K562 (cell line): ENCODE results near the gene CHRNB1. TPM values are rescaled to one million over a fixed set of nuclear protein-coding genes. Genes with fewer than 3 reads are reported as not detected.

Source experiments
- BRF1 ChIP-seq: IDR thresholded peaks from 3 replicates; pipeline ENCODE4 v1.6.1; 2011; ENCODE audit warnings: borderline replicate concordance, mild to moderate bottlenecking; ENCODE audit not compliant: insufficient read length; ENCODE audit errors: extremely low read depth
- CEBPG ChIP-seq, 3 experiments: fragments of 200-800 bp in 1 of 3; sonication (Bioruptor generic) in 1 of 3; sonication (generic) in 1 of 3; formaldehyde crosslinking in 1 of 3; IDR thresholded peaks in 2 of 3; conservative IDR thresholded peaks in 1 of 3; 2 replicates each; pipeline versions ENCODE4 v1.6.1 to v1.8.0; 2016 to 2022; ENCODE audit warnings: missing compliant biosample characterization in 2 of 3, missing genetic modification characterization in 2 of 3, mild to moderate bottlenecking in 1 of 3, missing genetic modification reagents in 1 of 3
- DEAF1 ChIP-seq: fragments of 450-650 bp; formaldehyde crosslinking; IDR thresholded peaks from 2 replicates; pipeline ENCODE4 v1.4.0; 2020; ENCODE audit warnings: mild to moderate bottlenecking, moderate library complexity
- DIDO1 ChIP-seq: fragments of 450-650 bp; IDR thresholded peaks from 2 replicates; pipeline ENCODE4 v1.6.1; 2016; ENCODE audit warnings: low read depth, missing biosample characterization, missing genetic modification characterization
- FOSL1 ChIP-seq: fragments of 200-800 bp; sonication (Bioruptor generic); conservative IDR thresholded peaks from 2 replicates; pipeline ENCODE4 v1.6.1; 2016; ENCODE audit warnings: missing genetic modification characterization, missing compliant biosample characterization
- HIVEP1 ChIP-seq: fragments of 250-450 bp; sonication (Bioruptor Pico); IDR thresholded peaks from 2 replicates; pipeline ENCODE4 v1.4.0; 2020; ENCODE audit warnings: mild to moderate bottlenecking
- NKRF ChIP-seq: fragments of 450-650 bp; IDR thresholded peaks from 2 replicates; pipeline ENCODE4 v1.6.1; 2016; ENCODE audit warnings: borderline replicate concordance
- PHF21A ChIP-seq: fragments of 450-650 bp; IDR thresholded peaks from 2 replicates; pipeline ENCODE4 v1.6.1; 2017; ENCODE audit warnings: low read depth, borderline replicate concordance
- RREB1 ChIP-seq: fragments of 250-450 bp; sonication (Bioruptor Pico); IDR thresholded peaks from 2 replicates; pipeline ENCODE4 v1.4.0; 2020
- SNRNP70 ChIP-seq: fragments of 200-400 bp; formaldehyde crosslinking; optimal IDR thresholded peaks from 2 replicates; pipeline ENCODE3; 2017; ENCODE audit warnings: low read depth, low read length
- SREBF1 ChIP-seq: fragments of 150-350 bp; IDR thresholded peaks from 2 replicates; pipeline ENCODE4 v1.6.1; 2014; ENCODE audit warnings: antibody characterized with exemption, low read depth, low read length, borderline replicate concordance
- ZHX1 ChIP-seq: fragments of 150-350 bp; conservative IDR thresholded peaks from 2 replicates; pipeline ENCODE4 v1.6.1; 2014; ENCODE audit warnings: low read length
- ZNF253 ChIP-seq: fragments of 250-450 bp; sonication (Bioruptor Pico); conservative IDR thresholded peaks from 2 replicates; pipeline ENCODE4 v1.6.1; 2021; ENCODE audit warnings: mild to moderate bottlenecking
- polyA plus RNA-seq, 8 experiments: library from polyadenylated mRNA; depleted of rRNA in 4 of 8; stranded (reverse) in 5 of 8; unstranded in 3 of 8; fragments of >200 nt; fragmentation: Nextera tagmentation in 2 of 8; fragmentation: Illumina TruSeq in 1 of 8; extraction: Ambion mirVana in 2 of 8; extraction: Trizol in 1 of 8; gene quantifications; 2 replicates each; pipeline versions ENCODE4 v1.2.1 to v1.2.3, GENCODE V29; 2011 to 2014; ENCODE audit warnings: inconsistent platforms in 1 of 8, missing spikeins in 1 of 8
- total RNA-seq, 7 experiments: library from RNA; depleted of rRNA in 6 of 7; stranded (reverse); fragments of >200 nt in 6 of 7; fragmentation: Illumina TruSeq in 2 of 7; extraction: Trizol in 2 of 7; gene quantifications; 2 replicates each; pipeline versions ENCODE4 v1.2.1 to v1.2.3, GENCODE V29; 2011 to 2021; ENCODE audit warnings: low replicate concordance in 1 of 7

Gene CHRNB1
- total and polyA plus RNA-seq, 9 of the 15 experiments (the other 6 are each of a cell fraction or from before 2014, with no cell fraction given), result 4.7 to 12.3 (median 6.8) TPM

GRCh38 chr17:7478276-7479212, 33.7 kb downstream of the CHRNB1 start (continued):
- TF ChIP-seq ZHX1 (no peak), FOSL1 (tag) (no peak), SREBF1 (no peak), PHF21A (no peak), ZNF253 (CRISPR knock-in tag) (no peak), DIDO1 (tag) (no peak), CEBPG (CRISPR knock-in tag; IDR thresholded peaks at IDR 0.05) (0 out of 2 replicates have a peak, but pooled peaks have one; percentile 28), CEBPG (tag; conservative IDR thresholded peaks at IDR 0.05 in 1 of 2, IDR thresholded peaks at IDR 0.05 in 1 of 2) (no peak), HIVEP1 (CRISPR knock-in tag) (no peak), NKRF (no peak), DEAF1 (CRISPR knock-in tag) (no peak), BRF1 (no peak), RREB1 (CRISPR knock-in tag) (no peak), SNRNP70 (no peak)
